Measurements from ENCODE around the gene RCBTB2. TPM values are rescaled to one million over a fixed set of nuclear protein-coding genes. Genes with fewer than 3 reads are reported as not detected.

RCBTB2 gene
- total RNA-seq, 2 donors from 2014 or later: 9.7 to 13.9 TPM

GRCh38 chr13:48536621-48537250 is 3.9 kb upstream of the RCBTB2 start:
- intact Hi-C loops (cut with DNase I): no loop called here
- DNase-seq (no peak), ATAC-seq (no peak)

GRCh38 chr13:48535766-48536165 is 2.9 kb upstream of the RCBTB2 start:
- DNase-seq (no peak), ATAC-seq (no peak)
- intact Hi-C loops (cut with DNase I): no loop called here

GRCh38 chr13:48534911-48535501 is 2.1 kb upstream of the RCBTB2 start:
- intact Hi-C loops (cut with DNase I): no loop called here
- ATAC-seq: no peak
- no peak for DNase-seq

GRCh38 chr13:48533961-48534600 is 1.2 kb upstream of the RCBTB2 start:
- intact Hi-C loops (cut with DNase I): no loop called here
- no peak for ATAC-seq

GRCh38 chr13:48532256-48532505 is 699 bp downstream of the RCBTB2 start:
- intact Hi-C loops (cut with DNase I): no loop called here
- DNase-seq (no peak), ATAC-seq (peak; percentile 27 to 31)

More at GRCh38 chr13:48533961-48534600, 1.2 kb upstream of the RCBTB2 start:
- no peak for DNase-seq

- DNase-seq (no peak), ATAC-seq (no peak)
- intact Hi-C loops (cut with DNase I): no loop called here
Measured at GRCh38 chr13:48531416-48532255, 1.2 kb downstream of the RCBTB2 start.

- ATAC-seq (no peak), DNase-seq (no peak)
- intact Hi-C loops (cut with DNase I): no loop called here
Measured at GRCh38 chr13:48530833-48531232, 2.0 kb downstream of the RCBTB2 start.

GRCh38 chr13:48528720-48529119 is 4.2 kb downstream of the RCBTB2 start:
- ATAC-seq (no peak), DNase-seq (no peak)
- intact Hi-C loops (cut with DNase I): no loop called here

GRCh38 chr13:48527955-48528354 is 4.9 kb downstream of the RCBTB2 start:
- intact Hi-C loops (cut with DNase I): no loop called here
- DNase-seq (no peak), ATAC-seq (no peak)

GRCh38 chr13:48526286-48526685 is 6.6 kb downstream of the RCBTB2 start:
- intact Hi-C loops (cut with DNase I): no loop called here
- no peak for ATAC-seq
- DNase-seq: no peak

GRCh38 chr13:48518083-48518482 is 14.8 kb downstream of the RCBTB2 start:
- ATAC-seq: no peak
- no peak for DNase-seq
- intact Hi-C loops (cut with DNase I): no loop called here

GRCh38 chr13:48515732-48516131 is 17.1 kb downstream of the RCBTB2 start:
- intact Hi-C loops (cut with DNase I): no loop called here
- ATAC-seq (peak in 1 of 2 donors; percentile 21), DNase-seq (no peak)

- DNase-seq: no peak
- intact Hi-C loops (cut with DNase I): no loop called here
- ATAC-seq: no peak
Measured at GRCh38 chr13:48514793-48515192, 18.1 kb downstream of the RCBTB2 start.

GRCh38 chr13:48511621-48512230 is 21.2 kb downstream of the RCBTB2 start:
- intact Hi-C loops (cut with DNase I): no loop called here
- DNase-seq: peak; percentile 45
- peak; percentile 30 to 38 for ATAC-seq

GRCh38 chr13:48510698-48511097 is 22.2 kb downstream of the RCBTB2 start:
- intact Hi-C loops (cut with DNase I): no loop called here
- no peak for ATAC-seq
- no peak for DNase-seq

GRCh38 chr13:48508011-48508410 is 24.9 kb downstream of the RCBTB2 start:
- DNase-seq: no peak
- intact Hi-C loops (cut with DNase I): loop anchor here in 1 of 2 donors (5.0 kb wide), 1 partner anchor 59 kb away; no protein-coding TSS in a partner anchor
- no peak for ATAC-seq

- no peak for DNase-seq
- ATAC-seq: no peak
- intact Hi-C loops (cut with DNase I): loop anchor here in 1 of 2 donors (5.0 kb wide), 1 partner anchor 60 kb away; no protein-coding TSS in a partner anchor
Measured at GRCh38 chr13:48507021-48507420, 25.9 kb downstream of the RCBTB2 start.

GRCh38 chr13:48506092-48506701 is 26.7 kb downstream of the RCBTB2 start:
- ATAC-seq (peak; percentile 14 to 34), DNase-seq (no peak)
- intact Hi-C loops (cut with DNase I): loop anchor here in 1 of 2 donors (5.0 kb wide), 1 partner anchor 61 kb away; no protein-coding TSS in a partner anchor

GRCh38 chr13:48505597-48506091 is 27.2 kb downstream of the RCBTB2 start:
- DNase-seq (no peak), ATAC-seq (peak; percentile 56 to 68)
- intact Hi-C loops (cut with DNase I): loop anchor here in 1 of 2 donors (5.0 kb wide), 1 partner anchor 62 kb away; no protein-coding TSS in a partner anchor

Measured in left cardiac atrium (tissue), 4 donors.